GM21737 (cell line): ENCODE measurements around the gene SERPINB2.
"Not testable (repeated sequence)": the region's sequence is repeated elsewhere in the genome, so short reads cannot be mapped to it uniquely, and the experiment has no call there.

Experiments
- ATAC-seq: cut with Tn5 transposase; IDR thresholded peaks from one replicate; pipeline ENCODE4 v1.9.1; 2021; ENCODE audit warnings: mild to moderate bottlenecking, moderate library complexity; ENCODE audit not compliant: unreplicated experiment

Gene SERPINB2

GRCh38 chr18:63888470-63889190, 1.1 kb downstream of the SERPINB2 start:
- ATAC-seq, result no peak

GRCh38 chr18:63889626-63890025, 2.1 kb downstream of the SERPINB2 start:
- ATAC-seq, result no peak

GRCh38 chr18:63890237-63890949, 2.9 kb downstream of the SERPINB2 start:
- no peak for ATAC-seq

- no peak for ATAC-seq
Observed at GRCh38 chr18:63890950-63891304, 3.4 kb downstream of the SERPINB2 start.

- no peak for ATAC-seq
Observed at GRCh38 chr18:63892566-63892965, 5.1 kb downstream of the SERPINB2 start.

- ATAC-seq, result no peak
Observed at GRCh38 chr18:63894106-63894772, 6.7 kb downstream of the SERPINB2 start.

- ATAC-seq, result no peak
Observed at GRCh38 chr18:63895190-63895589, 7.7 kb downstream of the SERPINB2 start.

GRCh38 chr18:63897072-63897471, 9.6 kb downstream of the SERPINB2 start:
- ATAC-seq, result no peak

- ATAC-seq, result no peak
Observed at GRCh38 chr18:63899206-63899605, 11.7 kb downstream of the SERPINB2 start.

GRCh38 chr18:63903851-63904570, 16.5 kb downstream of the SERPINB2 start:
- no peak for ATAC-seq

GRCh38 chr18:63904694-63905093, 17.2 kb downstream of the SERPINB2 start:
- ATAC-seq, result no peak

- ATAC-seq, result no peak
Observed at GRCh38 chr18:63905361-63905760, 17.9 kb downstream of the SERPINB2 start.

- ATAC-seq, result no peak
Observed at GRCh38 chr18:63906056-63906455, 18.6 kb downstream of the SERPINB2 start.

- no peak for ATAC-seq
Observed at GRCh38 chr18:63907664-63908063, 20.2 kb downstream of the SERPINB2 start, which contains the start of gene SERPINB10. Gene SERPINB10, plus strand, starts transcription at chr18:63907958. Its CDS starts 7,553 bp downstream, at chr18:63915511.

GRCh38 chr18:63908858-63909257, 21.4 kb downstream of the SERPINB2 start:
- ATAC-seq, result no peak

GRCh38 chr18:63909870-63910269, 22.4 kb downstream of the SERPINB2 start:
- no peak for ATAC-seq

GRCh38 chr18:63917817-63918216, 30.3 kb downstream of the SERPINB2 start:
- ATAC-seq, result no peak

- no peak for ATAC-seq
Observed at GRCh38 chr18:63922049-63922448, 34.5 kb downstream of the SERPINB2 start.

- no peak for ATAC-seq
Observed at GRCh38 chr18:63924551-63924950, 37.0 kb downstream of the SERPINB2 start.

GRCh38 chr18:63928331-63928730, 40.8 kb downstream of the SERPINB2 start:
- ATAC-seq, result no peak

- ATAC-seq, result not testable (repeated sequence)
Observed at GRCh38 chr18:63929369-63929768, 41.9 kb downstream of the SERPINB2 start.
